Activated naive CD8-positive, alpha-beta T cell treated with anti-CD3 and anti-CD28 coated beads, Interleukin-2, amount 10 ng/mL, durations not matched to agents 7 days and 5 days (primary cell): ENCODE measurements around the gene NDUFB2. TPM values are rescaled to one million over a fixed set of nuclear protein-coding genes. Genes with fewer than 3 reads are reported as not detected.
"Not testable (repeated sequence)": the region's sequence is repeated elsewhere in the genome, so short reads cannot be mapped to it uniquely, and the experiment has no call there.

Experiments used
- ATAC-seq: fragments of 150-1000 bp; cut with Tn5 transposase; one replicate; pipeline ENCODE4 v1.10.0; 2021; ENCODE audit warnings: low read depth, moderate library complexity
- POLR2A ChIA-PET: fragments of 350-600 bp; sonication (Branson Sonifier 250); formaldehyde crosslinking; loops from one replicate; lab custom pipeline; 2021; ENCODE audit warnings: antibody characterized with exemption; lab: Charles Lee
- DNase-seq: peaks from one replicate; pipeline ENCODE4 v3.0.0; 2021
- H3K27ac Mint-ChIP-seq: one replicate; pipeline ENCODE4 v1.8.0; 2022; ENCODE audit warnings: mild to moderate bottlenecking, mixed read lengths
- H3K27me3 Mint-ChIP-seq: one replicate; pipeline ENCODE4 v1.8.0; 2022; ENCODE audit warnings: mild to moderate bottlenecking, moderate library complexity, mixed read lengths
- H3K36me3 Mint-ChIP-seq: one replicate; pipeline ENCODE4 v1.8.0; 2021; ENCODE audit warnings: mild to moderate bottlenecking, mixed read lengths
- H3K4me1 Mint-ChIP-seq: one replicate; pipeline ENCODE4 v1.8.0; 2021; ENCODE audit warnings: mixed read lengths
- H3K4me3 Mint-ChIP-seq: one replicate; pipeline ENCODE4 v1.8.0; 2022; ENCODE audit warnings: mild to moderate bottlenecking, moderate library complexity, mixed read lengths
- H3K9me3 Mint-ChIP-seq: one replicate; pipeline ENCODE4 v1.8.0; 2021; ENCODE audit warnings: mixed read lengths
- total RNA-seq, 2 experiments: library from RNA; stranded (reverse); gene quantifications; one replicate each; pipeline ENCODE4 v1.2.3, GENCODE V29; 2021

The NDUFB2 gene
- total RNA-seq, 2 experiments from 2014 or later, result 138 to 157 TPM

DNA sequence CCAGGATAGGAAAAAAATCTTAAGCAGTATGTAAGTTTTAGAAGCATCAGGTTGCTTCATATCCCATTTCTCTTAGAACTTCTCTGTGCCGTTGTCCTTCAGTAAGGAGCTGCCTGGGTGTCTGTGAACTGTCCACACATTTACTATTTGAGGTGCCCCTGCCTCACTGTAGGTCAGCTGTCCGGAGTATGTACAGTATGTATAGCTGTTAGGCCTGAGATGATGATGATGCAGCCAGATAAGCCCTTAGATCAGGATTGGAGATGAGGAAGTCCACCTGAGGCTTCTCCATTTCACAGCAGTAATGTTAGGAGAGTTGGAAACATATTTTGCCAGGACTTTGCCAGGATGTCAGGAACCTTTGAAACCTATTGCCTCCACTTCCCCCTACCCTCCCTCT is 7.7 kb downstream of the NDUFB2 start:
- Mint-ChIP-seq H3K27ac (no peak overlapping the region), H3K36me3 (peaks cover 15% of the 10 kb centered on the region), H3K4me1 (peaks cover 5% of the 10 kb centered on the region), H3K9me3 (no peaks in the 10 kb centered on the region), H3K27me3 (no peaks in the 10 kb centered on the region), H3K4me3 (no peak overlapping the region)
- POLR2A ChIA-PET, result no interaction called here
- DNase-seq, result no peak
- no peak for ATAC-seq

GRCh38 chr7:140707132-140707531 is 10.6 kb downstream of the NDUFB2 start:
- ATAC-seq (no peak), DNase-seq (no peak)
- Mint-ChIP-seq H3K27ac (no peak overlapping the region), H3K4me3 (no peak overlapping the region), H3K36me3 (peaks cover 26% of the 10 kb centered on the region), H3K4me1 (peaks cover 1% of the 10 kb centered on the region), H3K27me3 (no peaks in the 10 kb centered on the region), H3K9me3 (peaks cover 3% of the 10 kb centered on the region)
- POLR2A ChIA-PET, result interaction anchor here (0.7 kb wide), 1 partner anchor 1095 kb away, joined by 3 read pairs; no protein-coding TSS in a partner anchor

DNA sequence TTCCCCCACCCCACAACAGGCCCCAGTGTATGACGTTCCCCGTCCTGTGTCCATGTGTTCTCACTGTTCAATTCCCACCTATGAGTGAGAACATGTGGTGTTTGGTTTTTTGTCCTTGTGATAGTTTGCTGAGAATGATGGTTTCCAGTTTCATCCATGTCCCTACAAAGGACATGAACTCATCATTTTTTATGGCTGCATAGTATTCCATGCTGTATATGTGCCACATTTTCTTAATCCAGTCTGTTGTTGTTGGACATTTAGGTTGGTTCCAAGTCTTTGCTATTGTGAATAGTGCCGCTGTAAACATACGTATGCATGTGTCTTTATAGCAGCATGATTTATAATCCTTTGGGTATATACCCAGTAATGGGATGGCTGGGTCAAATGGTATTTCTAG is 12.3 kb downstream of the NDUFB2 start:
- H3K9me3 Mint-ChIP-seq, H3K27ac Mint-ChIP-seq, H3K4me3 Mint-ChIP-seq, POLR2A ChIA-PET, H3K4me1 Mint-ChIP-seq, DNase-seq, H3K27me3 Mint-ChIP-seq, ATAC-seq: not testable (repeated sequence)
- H3K36me3 Mint-ChIP-seq, result peaks cover 38% of the 10 kb centered on the region

DNA sequence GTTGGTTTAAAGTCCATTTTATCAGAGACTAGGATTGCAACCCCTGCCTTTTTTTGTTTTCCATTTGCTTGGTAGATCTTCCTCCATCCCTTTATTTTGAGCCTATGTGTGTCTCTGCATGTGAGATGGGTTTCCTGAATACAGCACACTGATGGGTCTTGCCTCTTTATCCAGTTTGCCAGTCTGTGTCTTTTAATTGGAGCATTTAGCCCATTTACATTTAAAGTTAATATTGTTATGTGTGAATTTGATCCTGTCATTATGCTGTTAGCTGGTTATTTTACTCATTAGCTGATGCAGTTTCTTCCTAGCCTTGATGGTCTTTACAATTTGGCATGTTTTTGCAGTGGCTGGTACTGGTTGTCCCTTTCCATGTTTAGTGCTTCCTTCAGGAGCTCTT is 15.9 kb downstream of the NDUFB2 start:
- H3K9me3 Mint-ChIP-seq, H3K4me1 Mint-ChIP-seq, H3K27ac Mint-ChIP-seq, POLR2A ChIA-PET, ATAC-seq, H3K4me3 Mint-ChIP-seq, H3K27me3 Mint-ChIP-seq, DNase-seq: not testable (repeated sequence)
- peaks cover 29% of the 10 kb centered on the region for H3K36me3 Mint-ChIP-seq

DNA sequence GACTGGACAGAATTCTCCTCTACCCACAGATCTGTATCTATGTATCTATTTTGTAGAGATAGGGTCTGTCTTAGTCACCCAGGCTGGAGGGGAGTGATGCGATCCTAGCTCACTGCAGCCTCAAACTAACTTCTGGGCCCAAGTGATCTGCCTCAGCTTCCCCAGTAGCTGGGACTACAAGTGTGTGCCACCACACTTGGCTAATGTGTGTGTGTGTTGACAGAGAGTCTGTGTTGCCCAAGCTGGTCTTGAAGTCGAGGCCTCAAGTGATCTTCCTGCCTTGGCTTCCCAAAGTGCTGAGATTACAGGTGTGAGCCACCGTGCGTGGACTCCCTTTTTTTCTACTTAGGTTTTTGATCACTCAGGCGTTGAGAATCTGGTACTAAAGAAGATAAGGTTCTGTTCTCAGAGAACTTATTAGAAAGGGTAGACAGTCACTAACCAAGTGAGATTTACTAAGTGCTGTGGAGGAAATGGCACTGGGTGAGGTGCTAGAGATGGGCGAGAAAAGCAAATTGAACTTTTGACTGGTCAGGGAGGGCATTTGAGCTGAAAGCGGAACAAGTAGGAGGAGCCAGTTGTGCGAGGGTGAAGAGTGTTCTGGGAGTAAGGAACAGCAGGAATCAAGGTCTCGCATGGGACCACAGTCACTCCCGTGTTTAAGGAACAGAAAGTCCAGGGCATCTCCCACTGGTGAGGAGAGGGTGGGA is 18.0 kb downstream of the NDUFB2 start:
- POLR2A ChIA-PET, result no interaction called here
- peaks cover 25% of the 10 kb centered on the region for H3K36me3 Mint-ChIP-seq
- no peak overlapping the region for H3K27ac Mint-ChIP-seq
- H3K27me3 Mint-ChIP-seq, result no peaks in the 10 kb centered on the region
- DNase-seq (no peak), ATAC-seq (no peak)
- H3K4me3 Mint-ChIP-seq, result no peak overlapping the region
- H3K4me1 Mint-ChIP-seq, result peaks cover 1% of the 10 kb centered on the region
- peaks cover 6% of the 10 kb centered on the region for H3K9me3 Mint-ChIP-seq

- H3K27ac Mint-ChIP-seq, result no peak overlapping the region
- no peak overlapping the region for H3K4me3 Mint-ChIP-seq
- no peaks in the 10 kb centered on the region for H3K9me3 Mint-ChIP-seq
- POLR2A ChIA-PET, result no interaction called here
- peaks cover 19% of the 10 kb centered on the region for H3K4me1 Mint-ChIP-seq
- no peaks in the 10 kb centered on the region for H3K27me3 Mint-ChIP-seq
- H3K36me3 Mint-ChIP-seq, result peaks cover 8% of the 10 kb centered on the region
- DNase-seq, result no peak
- no peak for ATAC-seq
Observed at GRCh38 chr7:140719721-140720120, 23.2 kb downstream of the NDUFB2 start.

- POLR2A ChIA-PET, result interaction anchor here (1.4 kb wide), 1 partner anchor 292 kb away, joined by 4 read pairs; the partner anchor contains the start of gene MRPS33
- peaks cover 6% of the 10 kb centered on the region for H3K36me3 Mint-ChIP-seq
- no peaks in the 10 kb centered on the region for H3K9me3 Mint-ChIP-seq
- no peaks in the 10 kb centered on the region for H3K27me3 Mint-ChIP-seq
- no peak overlapping the region for H3K27ac Mint-ChIP-seq
- DNase-seq (no peak), ATAC-seq (no peak)
- no peak overlapping the region for H3K4me3 Mint-ChIP-seq
- peaks cover 19% of the 10 kb centered on the region for H3K4me1 Mint-ChIP-seq
Observed at GRCh38 chr7:140722254-140722653, 25.7 kb downstream of the NDUFB2 start.

DNA sequence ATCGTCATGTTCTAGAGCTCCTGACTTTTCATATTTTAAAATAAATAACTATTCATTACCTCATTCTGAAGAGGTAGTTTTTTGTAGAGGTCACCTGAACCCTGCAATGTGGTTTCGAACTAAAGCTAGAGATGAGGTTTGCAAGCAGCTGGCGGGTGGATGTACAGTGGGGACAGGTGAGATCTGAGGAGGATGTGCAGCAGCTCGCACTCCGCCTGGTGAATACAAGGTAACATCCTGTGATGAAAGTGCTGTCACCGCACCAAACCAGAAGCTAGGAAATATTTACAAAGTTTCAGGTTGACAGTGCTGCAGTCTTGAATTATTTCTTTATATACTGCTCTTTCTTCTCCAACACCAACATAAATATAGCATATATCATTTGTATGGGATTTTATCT is 26.5 kb downstream of the NDUFB2 start:
- Mint-ChIP-seq H3K27ac (no peak overlapping the region), H3K4me3 (no peak overlapping the region), H3K27me3 (no peaks in the 10 kb centered on the region), H3K9me3 (no peaks in the 10 kb centered on the region), H3K4me1 (peaks cover 19% of the 10 kb centered on the region), H3K36me3 (peaks cover 6% of the 10 kb centered on the region)
- ATAC-seq (peak; percentile 98), DNase-seq (no peak)
- POLR2A ChIA-PET, result interaction anchor here (1.1 to 1.4 kb wide), 2 partner anchors 66 to 291 kb away, joined by 3 to 4 read pairs; partner anchors contain the start of gene MRPS33

GRCh38 chr7:140723574-140723973 is 27.1 kb downstream of the NDUFB2 start:
- Mint-ChIP-seq H3K9me3 (no peaks in the 10 kb centered on the region), H3K36me3 (peaks cover 6% of the 10 kb centered on the region), H3K27me3 (no peaks in the 10 kb centered on the region), H3K4me3 (no peak overlapping the region), H3K4me1 (peaks cover 19% of the 10 kb centered on the region), H3K27ac (no peak overlapping the region)
- POLR2A ChIA-PET, result interaction anchor here (1.1 kb wide), 1 partner anchor 67 kb away, joined by 3 read pairs; no protein-coding TSS in a partner anchor
- no peak for DNase-seq
- no peak for ATAC-seq

DNA sequence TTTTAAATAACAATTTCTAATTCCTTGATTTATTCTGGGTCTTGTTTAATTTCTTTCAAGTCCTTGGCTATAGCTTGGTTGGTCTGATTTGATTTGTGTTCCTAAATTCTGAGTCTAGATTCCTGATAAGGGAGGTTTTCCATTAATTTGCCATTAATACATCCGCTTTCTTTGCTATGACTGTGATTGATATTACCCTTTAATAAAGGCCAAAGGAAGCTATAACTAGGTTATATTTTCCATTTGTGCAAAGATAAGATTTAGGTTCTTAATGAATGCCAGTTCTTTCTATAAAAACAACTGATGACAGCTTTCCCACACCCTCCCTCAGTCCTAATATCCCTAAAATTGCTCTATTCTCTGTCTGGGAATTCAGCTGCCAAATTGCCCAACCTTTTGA is 28.2 kb downstream of the NDUFB2 start:
- no peak for ATAC-seq
- POLR2A ChIA-PET, result no interaction called here
- no peak for DNase-seq
- H3K27me3 Mint-ChIP-seq, result no peaks in the 10 kb centered on the region
- no peak overlapping the region for H3K4me3 Mint-ChIP-seq
- peaks cover 19% of the 10 kb centered on the region for H3K4me1 Mint-ChIP-seq
- no peaks in the 10 kb centered on the region for H3K9me3 Mint-ChIP-seq
- H3K27ac Mint-ChIP-seq, result no peak overlapping the region
- H3K36me3 Mint-ChIP-seq, result peaks cover 6% of the 10 kb centered on the region

GRCh38 chr7:140726281-140726680 is 29.8 kb downstream of the NDUFB2 start:
- ATAC-seq (no peak), DNase-seq (no peak)
- Mint-ChIP-seq H3K36me3 (peaks cover 3% of the 10 kb centered on the region), H3K4me1 (peaks cover 19% of the 10 kb centered on the region), H3K4me3 (no peak overlapping the region), H3K27me3 (no peaks in the 10 kb centered on the region), H3K9me3 (no peaks in the 10 kb centered on the region), H3K27ac (no peak overlapping the region)
- POLR2A ChIA-PET, result no interaction called here

DNA sequence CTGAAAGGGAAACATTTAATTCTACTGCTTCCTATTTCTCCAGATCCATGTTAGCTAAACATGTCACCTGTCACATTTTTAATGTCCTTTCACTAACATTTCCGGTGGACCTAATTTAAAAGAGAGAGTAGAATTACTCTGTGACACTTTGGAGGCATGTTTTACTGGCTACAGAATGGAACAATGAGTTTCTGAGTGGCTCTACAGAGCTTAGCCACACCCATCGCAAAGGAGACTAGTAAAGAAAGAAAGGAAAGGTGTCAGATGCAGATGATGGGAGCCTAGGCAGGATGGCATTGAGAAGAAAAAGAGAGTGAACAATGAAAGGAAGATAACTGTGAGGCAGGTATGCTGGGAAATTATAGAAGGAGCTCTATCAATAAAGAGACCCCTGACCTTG is 35.9 kb downstream of the NDUFB2 start:
- no peaks in the 10 kb centered on the region for H3K9me3 Mint-ChIP-seq
- DNase-seq, result no peak
- no peak overlapping the region for H3K27ac Mint-ChIP-seq
- peaks cover 12% of the 10 kb centered on the region for H3K36me3 Mint-ChIP-seq
- H3K27me3 Mint-ChIP-seq, result no peaks in the 10 kb centered on the region
- POLR2A ChIA-PET, result no interaction called here
- H3K4me3 Mint-ChIP-seq, result no peak overlapping the region
- H3K4me1 Mint-ChIP-seq, result peaks cover 1% of the 10 kb centered on the region
- no peak for ATAC-seq

DNA sequence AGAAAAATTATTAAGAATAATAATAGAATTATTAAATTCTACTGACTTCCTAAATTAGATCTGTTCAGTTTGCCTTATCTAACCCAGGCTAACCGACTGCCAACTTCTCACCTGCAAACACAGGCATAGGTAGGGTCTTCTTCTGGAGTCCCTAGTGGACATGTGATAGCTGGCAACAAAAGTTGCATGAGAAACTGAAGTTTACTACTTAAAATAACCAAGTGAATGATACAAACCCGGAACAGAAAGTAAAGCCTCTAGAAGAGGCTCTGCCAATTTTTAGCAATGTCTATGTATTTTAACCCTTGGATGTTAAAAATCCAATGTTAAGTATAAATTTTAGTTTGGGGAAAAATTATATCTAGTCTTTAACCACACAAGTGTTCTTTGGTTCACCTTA is 37.6 kb downstream of the NDUFB2 start:
- no peak for ATAC-seq

GRCh38 chr7:140734729-140735128 is 38.2 kb downstream of the NDUFB2 start:
- no peak overlapping the region for H3K27ac Mint-ChIP-seq
- H3K9me3 Mint-ChIP-seq, result no peaks in the 10 kb centered on the region
- peaks cover 15% of the 10 kb centered on the region for H3K36me3 Mint-ChIP-seq
- ATAC-seq, result no peak
- no peak overlapping the region for H3K4me3 Mint-ChIP-seq
- no peak for DNase-seq
- H3K4me1 Mint-ChIP-seq, result peaks cover 1% of the 10 kb centered on the region
- no peaks in the 10 kb centered on the region for H3K27me3 Mint-ChIP-seq
- POLR2A ChIA-PET, result no interaction called here

More for the DNA sequence above, 37.6 kb downstream of the NDUFB2 start:
- POLR2A ChIA-PET, result no interaction called here
- H3K4me1 Mint-ChIP-seq, result peaks cover 1% of the 10 kb centered on the region
- H3K27me3 Mint-ChIP-seq, result no peaks in the 10 kb centered on the region
- H3K4me3 Mint-ChIP-seq, result no peak overlapping the region
- peaks cover 12% of the 10 kb centered on the region for H3K36me3 Mint-ChIP-seq
- H3K9me3 Mint-ChIP-seq, result no peaks in the 10 kb centered on the region
- no peak for DNase-seq
- no peak overlapping the region for H3K27ac Mint-ChIP-seq
